Measurements from ENCODE around the gene SLC2A9.

DNA sequence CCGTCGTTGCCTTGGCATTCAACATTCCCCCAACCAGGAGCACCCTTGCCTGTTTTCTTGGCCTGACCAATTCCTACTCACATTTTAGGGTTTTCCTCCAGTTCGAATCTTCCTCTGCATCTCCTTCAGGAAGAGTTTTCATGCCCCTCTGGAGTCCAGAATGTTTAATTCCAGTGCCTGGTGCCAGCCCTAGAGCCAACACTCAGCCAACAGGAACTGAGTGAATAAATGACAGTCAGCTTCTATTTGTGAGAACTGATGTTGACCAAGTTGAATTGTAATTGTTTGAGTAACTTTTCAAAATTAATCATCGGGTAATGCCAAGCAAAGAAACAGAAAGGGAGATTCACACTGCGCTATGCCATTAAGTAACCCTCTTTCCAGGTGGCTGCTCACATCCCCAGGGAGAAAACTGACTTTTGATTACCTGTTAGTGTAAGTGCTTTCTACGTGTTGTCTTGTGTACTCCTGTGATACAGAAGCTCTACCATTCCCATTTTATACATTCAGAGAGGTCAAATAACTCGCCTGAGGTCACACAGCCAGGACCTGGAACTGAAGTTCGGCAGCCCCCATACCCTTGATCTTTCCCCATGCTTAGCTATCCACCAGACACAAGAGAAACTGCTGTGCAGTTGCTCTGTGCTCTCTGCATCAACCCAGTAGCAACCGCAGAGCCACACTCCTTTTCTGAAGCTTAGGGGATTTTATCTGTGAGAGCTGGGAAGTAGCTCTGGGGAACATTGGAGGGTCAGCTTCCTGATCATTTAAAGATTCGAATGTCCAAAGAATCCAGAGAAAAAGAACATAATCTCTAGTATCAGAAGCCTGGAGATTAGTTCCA lies 19.0 kb upstream of the SLC2A9 start:
- TF ChIP-seq, protein P1, sequence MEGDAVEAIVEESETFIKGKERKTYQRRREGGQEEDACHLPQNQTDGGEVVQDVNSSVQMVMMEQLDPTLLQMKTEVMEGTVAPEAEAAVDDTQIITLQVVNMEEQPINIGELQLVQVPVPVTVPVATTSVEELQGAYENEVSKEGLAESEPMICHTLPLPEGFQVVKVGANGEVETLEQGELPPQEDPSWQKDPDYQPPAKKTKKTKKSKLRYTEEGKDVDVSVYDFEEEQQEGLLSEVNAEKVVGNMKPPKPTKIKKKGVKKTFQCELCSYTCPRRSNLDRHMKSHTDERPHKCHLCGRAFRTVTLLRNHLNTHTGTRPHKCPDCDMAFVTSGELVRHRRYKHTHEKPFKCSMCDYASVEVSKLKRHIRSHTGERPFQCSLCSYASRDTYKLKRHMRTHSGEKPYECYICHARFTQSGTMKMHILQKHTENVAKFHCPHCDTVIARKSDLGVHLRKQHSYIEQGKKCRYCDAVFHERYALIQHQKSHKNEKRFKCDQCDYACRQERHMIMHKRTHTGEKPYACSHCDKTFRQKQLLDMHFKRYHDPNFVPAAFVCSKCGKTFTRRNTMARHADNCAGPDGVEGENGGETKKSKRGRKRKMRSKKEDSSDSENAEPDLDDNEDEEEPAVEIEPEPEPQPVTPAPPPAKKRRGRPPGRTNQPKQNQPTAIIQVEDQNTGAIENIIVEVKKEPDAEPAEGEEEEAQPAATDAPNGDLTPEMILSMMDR (IDR thresholded peaks at IDR 0.05; ENCODE audit: poor library complexity): no peak
- TF ChIP-seq EZH2 (IDR thresholded peaks at IDR 0.05; ENCODE audit: borderline replicate concordance): no peak
- no peak for TF ChIP-seq EZH2phosphoT487 (IDR thresholded peaks at IDR 0.05; ENCODE audit: low read depth, severe bottlenecking, unreplicated experiment)

Measured in hepatocyte (in vitro differentiated cells).